Activated T-helper 1 cell treated with anti-CD3 and anti-CD28 coated beads, Interleukin-12 subunit alpha, Interleukin-12 subunit beta, Interleukin-2, Interleukin-4 antibody, amounts not matched to agents 30 ng/mL and 10 ng/mL and 1 ng/mL, durations not matched to agents 14 hours and 24 hours and 36 hours (primary cell): ENCODE measurements around the gene ZNF789. TPM values are rescaled to one million over a fixed set of nuclear protein-coding genes. Genes with fewer than 3 reads are reported as not detected.
"Not testable (repeated sequence)": the region's sequence is repeated elsewhere in the genome, so short reads cannot be mapped to it uniquely, and the experiment has no call there.

Source experiments
- DNase-seq: peaks from one replicate; pipeline ENCODE4 v3.0.0; 2021; ENCODE audit warnings: low spot score
- H3K27ac Mint-ChIP-seq: one replicate; pipeline ENCODE4 v1.8.0; 2021; ENCODE audit warnings: mild to moderate bottlenecking, mixed read lengths
- H3K27me3 Mint-ChIP-seq: one replicate; pipeline ENCODE4 v1.8.0; 2022; ENCODE audit warnings: mild to moderate bottlenecking, moderate library complexity, mixed read lengths; ENCODE audit not compliant: insufficient read depth
- H3K36me3 Mint-ChIP-seq: one replicate; pipeline ENCODE4 v1.8.0; 2021; ENCODE audit warnings: low read depth, mixed read lengths
- H3K4me1 Mint-ChIP-seq: one replicate; pipeline ENCODE4 v1.8.0; 2021; ENCODE audit warnings: low read depth, mixed read lengths
- H3K4me3 Mint-ChIP-seq: one replicate; pipeline ENCODE4 v1.8.0; 2021; ENCODE audit warnings: mild to moderate bottlenecking, moderate library complexity, mixed read lengths
- H3K9me3 Mint-ChIP-seq: one replicate; pipeline ENCODE4 v1.8.0; 2021; ENCODE audit warnings: mixed read lengths
- intact Hi-C: fragments of 100-400 bp; cut with micrococcal nuclease; formaldehyde crosslinking; loops from one replicate; pipeline ENCODE4 v1.15.1; 2024
- total RNA-seq: library from RNA; stranded (reverse); gene quantifications from 2 replicates; pipeline ENCODE4 v1.2.3, GENCODE V29; 2022

Gene ZNF789
- total RNA-seq, 1 donor from 2014 or later = 19.6 TPM

DNA sequence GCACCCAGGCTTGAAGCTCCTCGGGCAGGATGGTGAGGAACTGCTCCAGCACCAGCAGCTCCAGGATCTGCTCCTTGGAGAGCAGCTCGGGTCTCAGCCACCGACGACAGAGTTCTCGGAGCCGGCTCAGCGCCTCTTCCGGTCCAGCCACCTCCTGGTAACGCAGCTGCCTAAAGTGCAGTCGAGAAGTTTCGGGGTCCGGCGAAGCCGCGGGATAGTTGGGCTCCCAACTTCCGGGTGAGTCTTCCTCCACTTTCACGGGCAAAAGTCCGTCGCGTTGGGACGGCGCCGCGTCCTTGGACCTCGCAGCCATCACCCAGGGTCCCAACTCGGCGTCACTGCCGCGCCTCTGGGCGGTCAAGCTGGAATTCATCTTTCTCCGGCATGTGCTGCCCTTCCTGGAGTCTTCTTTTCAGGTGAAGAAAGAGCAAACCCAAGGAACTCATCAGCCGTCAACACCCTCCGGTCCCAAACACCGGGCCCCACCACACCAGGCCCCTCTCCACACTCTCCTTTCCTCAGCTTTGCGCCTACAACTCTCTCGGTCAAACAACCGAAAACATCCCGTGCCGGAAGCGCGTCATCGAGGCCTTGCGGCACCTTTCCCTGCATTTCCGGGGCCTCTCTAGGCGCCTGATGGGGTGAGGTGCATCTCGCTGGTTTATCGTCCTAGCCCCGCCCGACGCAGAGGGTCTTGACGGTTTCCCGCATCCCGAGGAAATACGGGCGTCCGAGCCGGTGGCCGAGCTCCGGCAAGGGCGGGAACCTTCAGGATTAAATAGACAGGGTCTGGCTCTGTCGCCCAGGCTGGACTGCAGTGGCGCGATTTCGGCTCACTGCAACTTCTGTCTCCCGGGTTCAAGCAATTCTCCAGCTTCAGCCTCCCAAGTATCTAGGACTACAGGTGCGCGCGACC is 27.3 kb downstream of the ZNF789 start, which contains the start of gene ZNF394:
TSS of gene ZNF394 (minus strand) at position 561 of the 916 bp plus-strand sequence. CDS start at position 373, 188 bp downstream.
- peaks cover 23% of the 10 kb centered on the region for H3K36me3 Mint-ChIP-seq

DNA sequence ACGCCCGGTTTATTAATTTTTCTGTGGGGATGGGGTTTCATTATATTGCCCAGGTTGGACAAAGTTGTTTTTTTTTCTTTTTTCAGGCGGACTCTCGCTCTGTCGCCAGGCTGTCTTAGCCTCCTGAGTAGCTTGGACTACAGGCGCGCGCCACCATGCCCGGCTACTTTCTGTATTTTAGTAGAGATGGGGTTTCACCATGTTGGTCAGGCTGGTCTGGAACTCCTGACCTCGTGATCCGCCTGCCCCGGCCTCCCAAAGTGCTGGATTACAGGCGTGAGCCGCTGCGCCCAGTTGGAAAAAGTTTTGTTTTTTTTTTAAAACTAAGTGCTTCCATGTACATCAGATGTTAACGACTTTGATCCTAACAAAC is 27.9 kb downstream of the ZNF789 start:
- Mint-ChIP-seq H3K4me3 (peak overlapping the region; percentile 99), H3K4me1 (peaks cover 17% of the 10 kb centered on the region), H3K27me3 (no peaks in the 10 kb centered on the region), H3K36me3 (peaks cover 23% of the 10 kb centered on the region), H3K9me3 (peaks cover 7% of the 10 kb centered on the region), H3K27ac (peak overlapping the region; percentile 100)
- intact Hi-C loops = loop anchor here (1.0 to 5.0 kb wide), 6 partner anchors 28 to 582 kb away; partner anchors contain the start of genes FAM200A, TRIM4, ZNF3 and ZNF655
- no peak for DNase-seq

More for the DNA sequence above, 27.3 kb downstream of the ZNF789 start, which contains the start of gene ZNF394:
- peak; percentile 87 for DNase-seq
- Mint-ChIP-seq H3K27me3 (no peaks in the 10 kb centered on the region), H3K9me3 (peaks cover 7% of the 10 kb centered on the region), H3K4me3 (peak within 1 kb of the TSS; percentile 99), H3K27ac (peak within 1 kb of the TSS; percentile 100), H3K4me1 (peaks cover 12% of the 10 kb centered on the region)
- intact Hi-C loops = loop anchor here (1.0 to 5.0 kb wide), 6 partner anchors 28 to 582 kb away; partner anchors contain the start of genes FAM200A, TRIM4, ZNF3 and ZNF655

DNA sequence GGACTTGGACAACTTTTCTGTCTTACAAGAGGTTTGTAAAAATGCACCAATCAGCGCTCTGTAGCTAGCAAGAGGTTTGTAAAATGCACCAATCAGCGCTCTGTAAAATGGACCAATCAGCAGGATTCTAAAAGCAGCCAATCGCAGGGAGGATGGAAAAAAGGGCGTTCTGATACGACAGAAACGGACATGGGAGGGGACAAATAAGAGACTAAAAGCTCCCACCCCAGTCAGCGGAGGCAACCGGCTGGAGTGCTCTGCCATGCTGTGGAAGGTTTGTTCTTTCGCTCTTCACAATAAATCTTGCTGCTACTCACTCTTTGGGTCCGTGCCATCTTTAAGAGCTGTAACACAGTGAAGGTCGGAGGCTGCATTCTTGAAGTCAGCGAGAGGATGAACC is 28.5 kb downstream of the ZNF789 start:
- intact Hi-C loops = loop anchor here (5.0 kb wide), 1 partner anchor 581 kb away; the partner anchor contains the start of gene ZNF3
- peak overlapping the region; percentile 99 for H3K4me3 Mint-ChIP-seq
- not testable (repeated sequence) for H3K27me3 Mint-ChIP-seq

DNA sequence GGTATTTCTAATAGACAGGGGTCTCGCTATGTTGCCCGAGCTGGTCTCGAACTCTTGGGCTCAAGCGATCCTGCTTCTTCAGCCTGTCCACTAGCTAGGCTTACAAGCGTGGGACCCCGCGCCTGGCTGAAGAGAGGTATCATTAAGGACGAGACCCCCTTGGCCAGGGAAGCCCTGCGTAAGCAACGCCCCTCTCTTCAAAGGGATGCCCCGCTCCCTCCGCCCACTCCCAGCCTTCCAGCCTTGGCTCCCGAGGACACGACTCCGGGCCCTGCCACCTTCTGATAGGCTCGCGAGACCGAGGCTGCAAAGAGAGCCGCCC is 31.6 kb downstream of the ZNF789 start:
- H3K27ac Mint-ChIP-seq = peak overlapping the region; percentile 96

More for the DNA sequence above, 28.5 kb downstream of the ZNF789 start:
- not testable (repeated sequence) for H3K9me3 Mint-ChIP-seq, DNase-seq
- peaks cover 23% of the 10 kb centered on the region for H3K4me1 Mint-ChIP-seq
- peaks cover 22% of the 10 kb centered on the region for H3K36me3 Mint-ChIP-seq
- peak overlapping the region; percentile 29 for H3K27ac Mint-ChIP-seq

DNA sequence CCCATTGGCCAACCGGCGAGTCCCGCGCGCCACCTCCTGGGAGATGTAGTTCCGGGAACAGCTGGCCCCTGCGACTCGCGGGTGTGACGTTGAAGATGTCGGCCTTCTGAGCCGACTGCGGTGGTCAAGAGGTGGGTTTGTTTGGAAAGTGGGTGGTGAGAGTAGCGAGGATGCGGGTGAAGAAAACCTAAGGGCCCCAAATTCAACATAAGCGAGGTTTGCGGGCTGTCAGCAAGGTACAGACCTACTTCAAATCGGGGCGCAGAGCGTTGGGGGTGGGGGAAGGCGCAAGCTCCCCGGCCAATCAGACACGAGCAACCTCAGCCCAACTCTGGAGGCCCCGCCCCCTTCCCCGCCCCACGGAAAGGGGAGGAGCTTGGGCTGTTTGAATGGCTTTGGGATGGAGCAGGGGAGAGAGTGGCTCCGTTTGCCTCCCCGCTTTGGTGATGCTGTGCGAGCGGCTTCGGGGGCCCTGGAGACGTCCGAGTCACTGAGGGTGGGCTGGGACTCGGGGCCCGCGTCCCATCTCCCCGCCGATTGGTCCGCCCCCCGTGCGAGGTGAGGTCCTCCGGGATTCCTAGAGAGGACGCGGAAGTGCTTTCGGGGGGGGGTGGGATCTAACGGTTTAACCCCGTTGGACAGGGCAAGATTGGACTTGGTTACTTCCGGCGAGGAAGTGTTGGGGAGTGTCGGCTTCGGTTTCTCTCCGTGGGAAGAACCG is 32.1 kb downstream of the ZNF789 start, which contains the start of gene ZKSCAN5:
TSS of gene ZKSCAN5 (plus strand) at position 60 of the 721 bp plus-strand sequence. CDS start 1,383 bp downstream, outside the sequence.
- DNase-seq = peak; percentile 96
- peak within 1 kb of the TSS; percentile 96 for H3K27ac Mint-ChIP-seq
- intact Hi-C loops = loop anchor here (1.0 to 5.0 kb wide), 10 partner anchors 32 to 597 kb away; partner anchors contain the start of genes AP4M1, BUD31, CPSF4 and FAM200A
- peaks cover 11% of the 10 kb centered on the region for H3K36me3 Mint-ChIP-seq
- H3K9me3 Mint-ChIP-seq = no peaks in the 10 kb centered on the region
- H3K4me3 Mint-ChIP-seq = peak within 1 kb of the TSS; percentile 90
- no peaks in the 10 kb centered on the region for H3K27me3 Mint-ChIP-seq
- H3K4me1 Mint-ChIP-seq = peaks cover 19% of the 10 kb centered on the region

More for the DNA sequence above, 31.6 kb downstream of the ZNF789 start:
- DNase-seq = no peak
- peaks cover 9% of the 10 kb centered on the region for H3K36me3 Mint-ChIP-seq
- no peaks in the 10 kb centered on the region for H3K9me3 Mint-ChIP-seq
- H3K27me3 Mint-ChIP-seq = no peaks in the 10 kb centered on the region
- intact Hi-C loops = loop anchor here (1.0 to 5.0 kb wide), 10 partner anchors 32 to 597 kb away; partner anchors contain the start of genes AP4M1, BUD31, CPSF4 and FAM200A
- H3K4me1 Mint-ChIP-seq = peaks cover 19% of the 10 kb centered on the region
- H3K4me3 Mint-ChIP-seq = peak overlapping the region; percentile 90

DNA sequence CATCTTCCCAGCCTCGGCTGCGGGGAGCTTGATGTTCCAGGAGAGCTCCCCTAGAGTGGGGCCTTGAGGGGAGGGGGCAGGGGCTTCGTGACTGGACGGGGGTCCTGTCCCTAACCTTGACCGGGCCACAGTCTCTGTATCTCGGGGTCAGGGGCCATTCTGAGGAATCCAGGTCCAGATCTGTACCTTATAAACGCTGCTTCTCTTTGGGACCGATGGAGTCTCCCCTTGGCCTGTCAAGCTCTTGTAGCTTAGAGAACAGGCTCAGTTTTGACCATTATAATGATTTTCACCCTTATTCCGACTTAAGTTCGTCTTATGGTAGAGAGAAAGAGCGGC is 32.6 kb downstream of the ZNF789 start:
- intact Hi-C loops = loop anchor here (2.0 kb wide), 3 partner anchors 124 to 510 kb away; partner anchors contain the start of genes TRIM4 and ZKSCAN1
- H3K27ac Mint-ChIP-seq = peak overlapping the region; percentile 96
- no peaks in the 10 kb centered on the region for H3K9me3 Mint-ChIP-seq
- H3K36me3 Mint-ChIP-seq = peaks cover 10% of the 10 kb centered on the region
- peaks cover 19% of the 10 kb centered on the region for H3K4me1 Mint-ChIP-seq
- no peaks in the 10 kb centered on the region for H3K27me3 Mint-ChIP-seq
- no peak for DNase-seq
- H3K4me3 Mint-ChIP-seq = peak overlapping the region; percentile 90

DNA sequence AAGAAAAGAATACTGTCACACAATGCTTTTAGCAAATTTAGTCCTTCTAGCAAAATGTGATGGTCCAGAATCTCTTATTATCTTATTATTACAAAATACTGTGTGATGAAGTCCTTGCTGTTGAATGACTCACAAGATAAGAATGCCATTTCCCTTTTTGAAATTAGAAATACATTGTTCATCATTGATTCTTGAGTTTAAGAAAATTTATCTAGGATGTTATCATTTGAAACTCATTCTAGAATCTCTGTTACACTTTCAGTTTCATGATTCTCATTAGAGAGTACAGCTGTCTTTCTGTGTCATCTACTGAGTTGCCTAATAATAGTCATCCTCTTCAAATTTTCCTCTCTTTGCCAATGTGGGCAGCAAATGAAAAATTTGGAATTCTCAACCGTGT is 41.4 kb downstream of the ZNF789 start:
- H3K27ac Mint-ChIP-seq = no peak overlapping the region
- H3K36me3 Mint-ChIP-seq = peaks cover 32% of the 10 kb centered on the region
- peaks cover 11% of the 10 kb centered on the region for H3K4me1 Mint-ChIP-seq
- intact Hi-C loops = no loop called here
- no peaks in the 10 kb centered on the region for H3K27me3 Mint-ChIP-seq
- no peak for DNase-seq
- no peak overlapping the region for H3K4me3 Mint-ChIP-seq
- no peaks in the 10 kb centered on the region for H3K9me3 Mint-ChIP-seq

DNA sequence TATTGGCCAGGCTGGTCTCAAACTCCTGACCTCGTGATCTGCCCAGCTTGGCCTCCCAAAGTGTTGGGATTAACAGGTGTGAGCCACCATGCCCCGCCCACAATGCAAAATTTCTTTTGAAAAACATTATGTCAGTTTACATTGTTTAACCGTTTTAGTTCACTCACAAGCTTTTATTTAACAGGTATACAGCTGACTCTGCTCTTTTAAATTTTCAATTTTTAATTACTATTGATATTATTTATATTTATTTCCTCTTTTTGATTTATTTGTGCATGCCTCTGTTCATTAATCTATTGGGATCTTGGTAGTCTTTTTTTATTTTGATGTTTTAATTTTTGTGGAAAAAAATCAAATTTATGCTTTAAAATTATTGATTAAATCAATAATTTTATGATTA is 48.7 kb downstream of the ZNF789 start:
- DNase-seq = no peak
- H3K4me3 Mint-ChIP-seq = no peak overlapping the region

DNA sequence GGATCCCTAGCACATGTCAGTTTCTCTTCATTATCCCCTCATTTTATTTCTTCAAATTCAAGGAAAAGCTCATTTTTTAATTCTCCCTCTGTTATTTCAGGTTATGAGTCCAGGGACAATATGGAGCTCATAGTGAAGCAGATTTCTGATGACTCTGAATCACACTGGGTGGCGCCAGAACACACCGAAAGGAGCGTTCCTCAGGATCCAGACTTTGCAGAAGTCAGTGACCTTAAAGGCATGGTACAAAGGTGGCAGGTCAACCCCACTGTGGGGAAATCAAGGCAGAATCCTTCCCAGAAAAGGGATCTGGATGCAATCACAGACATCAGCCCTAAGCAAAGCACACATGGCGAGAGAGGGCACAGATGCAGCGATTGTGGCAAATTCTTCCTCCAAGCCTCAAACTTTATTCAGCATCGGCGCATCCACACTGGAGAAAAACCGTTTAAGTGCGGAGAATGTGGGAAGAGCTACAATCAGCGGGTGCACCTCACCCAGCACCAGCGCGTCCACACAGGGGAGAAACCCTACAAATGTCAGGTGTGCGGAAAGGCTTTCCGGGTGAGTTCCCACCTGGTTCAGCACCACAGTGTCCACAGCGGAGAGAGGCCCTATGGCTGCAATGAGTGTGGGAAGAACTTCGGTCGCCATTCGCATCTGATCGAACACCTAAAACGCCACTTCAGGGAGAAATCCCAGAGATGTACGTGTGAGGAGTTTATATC is 53.2 kb downstream of the ZNF789 start:
- H3K27ac Mint-ChIP-seq = no peak overlapping the region
- peaks cover 66% of the 10 kb centered on the region for H3K36me3 Mint-ChIP-seq
- no peak overlapping the region for H3K4me3 Mint-ChIP-seq
- no peak for DNase-seq
- H3K9me3 Mint-ChIP-seq = peaks cover 35% of the 10 kb centered on the region
- intact Hi-C loops = no loop called here
- peaks cover 5% of the 10 kb centered on the region for H3K4me1 Mint-ChIP-seq
- H3K27me3 Mint-ChIP-seq = no peaks in the 10 kb centered on the region

More for the DNA sequence above, 48.7 kb downstream of the ZNF789 start:
- Mint-ChIP-seq H3K9me3 (peaks cover 10% of the 10 kb centered on the region), H3K4me1 (peaks cover 5% of the 10 kb centered on the region), H3K36me3 (peaks cover 49% of the 10 kb centered on the region), H3K27ac (no peak overlapping the region), H3K27me3 (no peaks in the 10 kb centered on the region)
- intact Hi-C loops = no loop called here

DNA sequence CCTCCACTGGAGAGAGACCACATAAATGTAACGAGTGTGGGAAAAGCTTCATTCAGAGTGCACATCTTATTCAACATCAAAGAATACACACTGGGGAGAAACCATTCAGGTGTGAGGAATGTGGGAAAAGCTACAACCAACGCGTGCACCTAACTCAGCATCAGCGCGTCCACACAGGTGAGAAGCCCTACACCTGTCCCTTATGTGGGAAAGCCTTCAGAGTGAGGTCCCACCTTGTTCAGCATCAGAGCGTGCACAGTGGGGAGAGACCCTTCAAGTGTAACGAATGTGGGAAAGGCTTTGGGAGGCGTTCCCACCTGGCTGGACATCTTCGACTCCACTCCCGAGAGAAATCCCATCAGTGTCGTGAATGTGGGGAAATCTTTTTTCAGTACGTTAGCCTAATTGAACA is 58.7 kb downstream of the ZNF789 start:
- no peak overlapping the region for H3K4me3 Mint-ChIP-seq
- no peak for DNase-seq
- peaks cover 60% of the 10 kb centered on the region for H3K9me3 Mint-ChIP-seq
- intact Hi-C loops = no loop called here
- no peak overlapping the region for H3K27ac Mint-ChIP-seq
- peaks cover 69% of the 10 kb centered on the region for H3K36me3 Mint-ChIP-seq
- no peaks in the 10 kb centered on the region for H3K27me3 Mint-ChIP-seq
- no peaks in the 10 kb centered on the region for H3K4me1 Mint-ChIP-seq

DNA sequence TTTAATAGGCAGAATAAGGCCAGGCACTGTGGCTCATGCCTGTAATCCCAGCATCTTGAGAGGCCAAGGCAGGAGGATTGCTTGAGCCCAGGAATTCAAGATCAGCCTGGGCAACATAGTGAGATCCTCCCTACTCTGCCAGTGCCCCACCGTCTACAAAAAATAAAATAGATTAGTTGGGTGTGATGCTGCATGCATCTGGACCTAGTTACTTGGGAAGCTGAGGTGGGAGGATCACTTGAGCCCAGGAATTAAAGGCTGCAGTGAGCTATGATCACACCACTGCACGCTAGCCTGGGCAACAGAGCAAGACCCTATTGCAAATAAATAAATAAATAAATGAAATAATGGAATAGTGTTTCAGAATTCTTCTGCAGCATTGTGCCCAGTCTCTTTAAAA is 63.0 kb downstream of the ZNF789 start:
- no peaks in the 10 kb centered on the region for H3K4me1 Mint-ChIP-seq
- intact Hi-C loops = no loop called here
- H3K4me3 Mint-ChIP-seq = no peak overlapping the region
- no peak for DNase-seq
- no peak overlapping the region for H3K27ac Mint-ChIP-seq
- peaks cover 30% of the 10 kb centered on the region for H3K36me3 Mint-ChIP-seq
- H3K27me3 Mint-ChIP-seq = no peaks in the 10 kb centered on the region
- peaks cover 62% of the 10 kb centered on the region for H3K9me3 Mint-ChIP-seq
